PC-9 (cell line): ENCODE measurements around the gene TTC1. TPM values are rescaled to one million over a fixed set of nuclear protein-coding genes. Genes with fewer than 3 reads are reported as not detected.

ENCODE experiments used
- BruUV-seq: library from RNA; stranded (reverse); fragments of 400-500 nt; replicated peaks from 2 replicates; lab custom pipeline; 2021; lab: Mats Ljungman, UMichigan
- CTCF ChIA-PET: fragments of 300-600 bp; sonication (Branson Sonifier 250); formaldehyde crosslinking; loops from one replicate; lab custom pipeline; 2022; ENCODE audit warnings: antibody characterized with exemption; lab: Charles Lee
- POLR2A ChIA-PET: fragments of 300-600 bp; sonication (Branson Sonifier 250); formaldehyde crosslinking; loops from one replicate; lab custom pipeline; 2022; ENCODE audit warnings: antibody characterized with exemption; ENCODE audit not compliant: unreplicated experiment; lab: Charles Lee
- DNase-seq, 2 experiments: peaks; one replicate each; pipeline versions ENCODE4 v3.0.0 to v3.0.0-alpha.2; 2015 to 2022; ENCODE audit warnings: mixed read lengths in 1 of 2
- H2AFZ ChIP-seq: fragments of 200-600 bp; sonication (generic); 2 replicates; pipeline ENCODE4 v1.8.1; 2017; ENCODE audit warnings: antibody characterized with exemption
- H3F3A ChIP-seq: fragments of 200-600 bp; sonication (generic); 2 replicates; pipeline ENCODE4 v1.8.1; 2017; ENCODE audit warnings: antibody characterized with exemption, mild to moderate bottlenecking, low read depth; ENCODE audit not compliant: insufficient read depth
- H3K27ac ChIP-seq: fragments of 200-600 bp; sonication (generic); 2 replicates; pipeline ENCODE4 v1.6.1; 2016; ENCODE audit warnings: mixed run types
- H3K27me3 ChIP-seq: fragments of 200-600 bp; sonication (generic); 2 replicates; pipeline ENCODE4 v1.6.1; 2016; ENCODE audit warnings: low read depth, mixed run types; ENCODE audit not compliant: insufficient read depth
- H3K36me3 ChIP-seq: fragments of 200-600 bp; sonication (generic); 2 replicates; pipeline ENCODE4 v1.6.1; 2016; ENCODE audit warnings: low read depth, mixed run types
- H3K4me1 ChIP-seq: fragments of 200-600 bp; sonication (generic); replicated peaks from 2 replicates; pipeline ENCODE4 v1.6.1; 2016; ENCODE audit warnings: mixed run types; ENCODE audit not compliant: insufficient read depth
- H3K4me2 ChIP-seq: fragments of 200-600 bp; sonication (generic); 2 replicates; pipeline ENCODE4 v1.6.1; 2017; ENCODE audit warnings: mixed run types
- H3K4me3 ChIP-seq: fragments of 200-600 bp; sonication (generic); 2 replicates; pipeline ENCODE4 v1.6.1; 2016; ENCODE audit warnings: mixed run types
- H3K79me2 ChIP-seq: fragments of 200-600 bp; sonication (generic); 2 replicates; pipeline ENCODE4 v1.6.1; 2017; ENCODE audit warnings: low read depth, mixed run types
- H3K9me2 ChIP-seq: fragments of 200-600 bp; sonication (generic); 2 replicates; pipeline ENCODE4 v1.8.1; 2017; ENCODE audit warnings: mild to moderate bottlenecking; ENCODE audit not compliant: insufficient read depth
- H3K9me3 ChIP-seq: fragments of 200-600 bp; sonication (generic); 2 replicates; pipeline ENCODE4 v1.8.1; 2016; ENCODE audit warnings: low read depth; ENCODE audit not compliant: insufficient read depth
- H4K20me1 ChIP-seq: fragments of 200-600 bp; sonication (generic); 2 replicates; pipeline ENCODE4 v1.8.1; 2017; ENCODE audit not compliant: insufficient read depth
- EZH2 ChIP-seq: fragments of 200-600 bp; sonication (generic); IDR thresholded peaks from 2 replicates; pipeline ENCODE4 v1.8.0; 2017; ENCODE audit warnings: antibody characterized with exemption, low read depth
- intact Hi-C: fragments of 100-400 bp; cut with micrococcal nuclease; formaldehyde crosslinking; loops from one replicate; pipeline ENCODE4 v1.10.0; 2022; ENCODE audit not compliant: unreplicated experiment
- total RNA-seq: library from RNA; stranded (reverse); gene quantifications from 2 replicates; pipeline ENCODE4 v1.2.3, GENCODE V29; 2021
- TF ChIP-seq, protein P1 (sequence below): fragments of 200-600 bp; sonication (generic); conservative IDR thresholded peaks from 2 replicates; pipeline ENCODE4 v1.6.1; 2017; ENCODE audit warnings: mixed run types, antibody characterized with exemption, mild to moderate bottlenecking, moderate library complexity

Gene TTC1
- total RNA-seq, 1 experiment from 2014 or later, result 68.5 TPM

DNA sequence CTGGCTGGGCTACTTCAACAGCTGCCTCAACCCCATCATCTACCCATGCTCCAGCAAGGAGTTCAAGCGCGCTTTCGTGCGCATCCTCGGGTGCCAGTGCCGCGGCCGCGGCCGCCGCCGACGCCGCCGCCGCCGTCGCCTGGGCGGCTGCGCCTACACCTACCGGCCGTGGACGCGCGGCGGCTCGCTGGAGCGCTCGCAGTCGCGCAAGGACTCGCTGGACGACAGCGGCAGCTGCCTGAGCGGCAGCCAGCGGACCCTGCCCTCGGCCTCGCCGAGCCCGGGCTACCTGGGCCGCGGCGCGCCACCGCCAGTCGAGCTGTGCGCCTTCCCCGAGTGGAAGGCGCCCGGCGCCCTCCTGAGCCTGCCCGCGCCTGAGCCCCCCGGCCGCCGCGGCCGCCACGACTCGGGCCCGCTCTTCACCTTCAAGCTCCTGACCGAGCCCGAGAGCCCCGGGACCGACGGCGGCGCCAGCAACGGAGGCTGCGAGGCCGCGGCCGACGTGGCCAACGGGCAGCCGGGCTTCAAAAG, 36.9 kb upstream of the TTC1 start:
- H3K36me3 ChIP-seq, result no peaks in the 10 kb centered on the region
- no peaks in the 10 kb centered on the region for H3K9me2 ChIP-seq
- no peaks in the 10 kb centered on the region for H4K20me1 ChIP-seq
- ChIA-PET POLR2A (no interaction called here), CTCF (interaction anchor here (0.5 to 0.7 kb wide), 3 partner anchors 10 to 139 kb away, joined by 3 to 5 read pairs (median 4); no protein-coding TSS in a partner anchor)
- no peaks in the 10 kb centered on the region for H3K27me3 ChIP-seq
- H3K9me3 ChIP-seq, result no peaks in the 10 kb centered on the region
- BruUV-seq, result no TSS peak
- no peak overlapping the region for H3K4me3 ChIP-seq
- peaks cover 5% of the 10 kb centered on the region; the same call in 1 of the 2 replicates for H3F3A ChIP-seq
- H3K4me1 ChIP-seq, result peaks cover 16% of the 10 kb centered on the region
- no peak overlapping the region for H3K4me2 ChIP-seq
- intact Hi-C loops, result no loop called here
- TF ChIP-seq EZH2, result no peak
- TF ChIP-seq, protein P1, sequence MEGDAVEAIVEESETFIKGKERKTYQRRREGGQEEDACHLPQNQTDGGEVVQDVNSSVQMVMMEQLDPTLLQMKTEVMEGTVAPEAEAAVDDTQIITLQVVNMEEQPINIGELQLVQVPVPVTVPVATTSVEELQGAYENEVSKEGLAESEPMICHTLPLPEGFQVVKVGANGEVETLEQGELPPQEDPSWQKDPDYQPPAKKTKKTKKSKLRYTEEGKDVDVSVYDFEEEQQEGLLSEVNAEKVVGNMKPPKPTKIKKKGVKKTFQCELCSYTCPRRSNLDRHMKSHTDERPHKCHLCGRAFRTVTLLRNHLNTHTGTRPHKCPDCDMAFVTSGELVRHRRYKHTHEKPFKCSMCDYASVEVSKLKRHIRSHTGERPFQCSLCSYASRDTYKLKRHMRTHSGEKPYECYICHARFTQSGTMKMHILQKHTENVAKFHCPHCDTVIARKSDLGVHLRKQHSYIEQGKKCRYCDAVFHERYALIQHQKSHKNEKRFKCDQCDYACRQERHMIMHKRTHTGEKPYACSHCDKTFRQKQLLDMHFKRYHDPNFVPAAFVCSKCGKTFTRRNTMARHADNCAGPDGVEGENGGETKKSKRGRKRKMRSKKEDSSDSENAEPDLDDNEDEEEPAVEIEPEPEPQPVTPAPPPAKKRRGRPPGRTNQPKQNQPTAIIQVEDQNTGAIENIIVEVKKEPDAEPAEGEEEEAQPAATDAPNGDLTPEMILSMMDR, result no peak
- peak in 1 of 2 experiments; percentile 48 for DNase-seq
- no peaks in the 10 kb centered on the region for H3K79me2 ChIP-seq
- no peak overlapping the region for H2AFZ ChIP-seq
- H3K27ac ChIP-seq, result no peak overlapping the region

DNA sequence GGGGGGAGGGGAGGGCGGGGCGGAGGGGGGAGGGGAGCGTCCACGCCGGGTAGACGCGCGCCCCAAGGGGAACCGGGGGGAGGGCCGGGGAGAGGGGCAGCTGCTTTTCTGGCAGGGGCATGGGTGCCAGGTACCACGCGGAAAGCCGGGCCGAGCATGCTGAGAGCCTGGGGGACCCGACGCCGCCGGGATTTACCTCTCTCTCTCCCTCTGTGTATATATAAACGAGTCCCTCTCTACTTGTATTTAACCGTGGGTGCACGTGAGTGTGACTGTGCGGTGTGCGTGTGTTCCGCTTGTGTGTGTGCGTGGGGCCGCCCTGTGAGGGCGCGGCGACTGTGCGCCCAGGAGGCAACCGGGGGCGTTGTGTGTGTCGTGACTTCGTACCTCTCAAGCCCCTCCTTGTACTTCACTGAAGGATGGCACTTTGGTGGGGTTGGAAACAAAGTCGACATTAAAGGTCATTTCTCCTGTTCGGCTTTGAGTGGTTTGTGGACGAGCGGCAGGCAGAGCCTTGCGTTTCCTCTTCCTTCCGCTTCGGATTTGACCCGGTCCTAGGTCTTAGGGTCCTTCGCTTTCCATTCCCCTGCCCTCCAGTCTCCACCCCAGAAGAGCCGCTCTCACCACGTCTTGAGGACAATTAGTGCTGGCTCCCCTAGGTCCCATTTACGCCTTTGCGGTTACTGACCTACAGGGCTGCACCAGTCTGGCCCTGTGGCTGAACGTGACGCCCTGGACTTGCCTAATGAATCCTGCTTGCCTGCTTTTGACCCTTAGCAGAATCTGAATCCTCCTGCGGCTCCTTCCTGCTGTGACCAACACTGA, 36.2 kb upstream of the TTC1 start:
- BruUV-seq, result TSS peak; percentile 57
- TF ChIP-seq EZH2, result no peak
- TF ChIP-seq, protein P1, result no peak
- peaks cover 5% of the 10 kb centered on the region; the same call in 1 of the 2 replicates for H3F3A ChIP-seq
- ChIA-PET POLR2A (no interaction called here), CTCF (interaction anchor here (0.6 to 0.7 kb wide), 2 partner anchors 61 to 139 kb away, joined by 3 to 5 read pairs; no protein-coding TSS in a partner anchor)
- peaks cover 16% of the 10 kb centered on the region for H3K4me1 ChIP-seq
- H3K4me3 ChIP-seq, result no peak overlapping the region
- no peaks in the 10 kb centered on the region for H3K27me3 ChIP-seq
- H3K27ac ChIP-seq, result no peak overlapping the region
- no peak for DNase-seq
- intact Hi-C loops, result no loop called here
- H3K79me2 ChIP-seq, result no peaks in the 10 kb centered on the region
- no peaks in the 10 kb centered on the region for H3K9me2 ChIP-seq
- H2AFZ ChIP-seq, result no peak overlapping the region
- no peaks in the 10 kb centered on the region for H3K36me3 ChIP-seq
- H3K9me3 ChIP-seq, result no peaks in the 10 kb centered on the region
- no peaks in the 10 kb centered on the region for H4K20me1 ChIP-seq
- H3K4me2 ChIP-seq, result no peak overlapping the region

DNA sequence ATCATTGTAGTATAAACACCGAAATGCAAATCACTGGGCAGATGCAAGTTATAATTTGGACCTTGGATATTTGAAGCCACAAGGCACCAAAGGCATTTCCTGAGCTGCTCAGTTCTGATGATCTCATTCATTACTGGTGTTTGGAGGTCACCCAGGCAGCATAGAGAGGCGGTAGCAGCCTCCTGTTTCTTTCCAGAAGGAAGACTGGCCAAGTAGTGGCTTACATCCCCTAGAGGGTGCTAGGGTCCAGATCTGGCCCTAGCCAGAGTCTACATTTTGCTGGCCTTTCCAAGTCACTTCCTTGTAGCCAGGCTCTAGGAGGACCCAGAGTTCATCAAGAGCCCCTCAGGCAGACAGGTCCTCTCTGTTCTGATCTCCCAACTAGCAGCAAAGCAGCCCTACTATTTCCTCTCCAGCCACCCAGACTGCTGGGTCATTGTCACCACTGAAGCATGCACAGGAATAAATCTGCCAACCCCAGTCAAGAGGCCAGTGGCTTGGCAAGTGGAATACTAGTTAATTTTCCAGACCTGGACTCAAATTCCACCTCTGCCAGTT, 33.4 kb upstream of the TTC1 start:
- H3K4me3 ChIP-seq, result no peak overlapping the region
- intact Hi-C loops, result no loop called here
- no peaks in the 10 kb centered on the region for H3K27me3 ChIP-seq
- no peak overlapping the region for H3K27ac ChIP-seq
- H4K20me1 ChIP-seq, result no peaks in the 10 kb centered on the region
- H3K9me3 ChIP-seq, result no peaks in the 10 kb centered on the region
- no peaks in the 10 kb centered on the region for H3K9me2 ChIP-seq
- CTCF ChIA-PET, result interaction anchor here (0.6 to 1.5 kb wide), 3 partner anchors 11 to 531 kb away, joined by 3 to 7 read pairs (median 4); no protein-coding TSS in a partner anchor
- no peaks in the 10 kb centered on the region for H3K36me3 ChIP-seq
- peaks cover 16% of the 10 kb centered on the region for H3K4me1 ChIP-seq
- no peak overlapping the region for H2AFZ ChIP-seq
- POLR2A ChIA-PET, result interaction anchor here (0.6 kb wide), 1 partner anchor 18 kb away, joined by 11 read pairs; no protein-coding TSS in a partner anchor
- BruUV-seq, result no TSS peak
- peaks cover 6% of the 10 kb centered on the region; the same call in 1 of the 2 replicates for H3F3A ChIP-seq
- TF ChIP-seq EZH2, result no peak
- TF ChIP-seq, protein P1, result no peak
- DNase-seq, result peak; percentile 37 to 63
- H3K4me2 ChIP-seq, result no peak overlapping the region
- no peaks in the 10 kb centered on the region for H3K79me2 ChIP-seq
